Heart right ventricle (tissue), 16 donors: ENCODE measurements around the gene KLHDC7B. TPM values are rescaled to one million over a fixed set of nuclear protein-coding genes. Genes with fewer than 3 reads are reported as not detected.
A peak's percentile ranks its signal among the peaks of the same experiment; 100 is the strongest.
"Not testable (repeated sequence)": the region's sequence is repeated elsewhere in the genome, so short reads cannot be mapped to it uniquely, and the experiment has no call there.

Source experiments
- ATAC-seq, 8 donors: fragments of 200-7000 bp; cut with Tn5 transposase; one replicate each; pipeline ENCODE4 v1.9.1; 2020; ENCODE audit warnings: mild to moderate bottlenecking in 8 of 8, moderate library complexity in 8 of 8, moderate number of reproducible peaks in 1 of 8
- DNase-seq, 2 donors: peaks; one replicate each; pipeline ENCODE4 v3.0.0-alpha.2; 2020
- H3K27ac ChIP-seq, 10 donors: fragments of 200-600 bp; sonication (generic) in 2 of 10; one replicate each; pipeline versions ENCODE4 v1.5.0 to v1.8.0; 2020 to 2022; ENCODE audit warnings: mild to moderate bottlenecking in 3 of 10
- H3K27me3 ChIP-seq, 7 donors: fragments of 200-600 bp; one replicate each; pipeline ENCODE4 v1.8.0; 2021 to 2022; ENCODE audit warnings: mild to moderate bottlenecking in 2 of 7
- H3K36me3 ChIP-seq, 9 donors: fragments of 200-600 bp; sonication (generic) in 1 of 9; one replicate each; pipeline versions ENCODE4 v1.5.0 to v1.8.0; 2020 to 2022; ENCODE audit warnings: mild to moderate bottlenecking in 2 of 9
- H3K4me1 ChIP-seq, 9 donors: fragments of 200-600 bp; sonication (generic) in 1 of 9; one replicate each; pipeline versions ENCODE4 v1.5.0 to v1.8.0; 2020 to 2022; ENCODE audit warnings: mild to moderate bottlenecking in 4 of 9
- H3K4me3 ChIP-seq, 10 donors: fragments of 200-600 bp; sonication (generic) in 2 of 10; one replicate each; pipeline versions ENCODE4 v1.5.0 to v1.8.0; 2020 to 2022; ENCODE audit warnings: mild to moderate bottlenecking in 7 of 10, moderate library complexity in 2 of 10
- H3K9me3 ChIP-seq, 11 donors: fragments of 200-600 bp in 10 of 11; sonication (generic) in 2 of 11; one replicate each; pipeline versions ENCODE4 v1.5.0 to v1.8.0; 2013 to 2022; ENCODE audit warnings: mild to moderate bottlenecking in 2 of 11, control low read depth in 1 of 11, moderate library complexity in 1 of 11
- WGBS, 2 donors: extraction: QIAGEN DNeasy Blood & Tissue Kit; methylation state at CpG; one replicate each; pipeline ENCODE4 v1.1.7; 2013; ENCODE audit warnings: inconsistent platforms in 1 of 2; 5-methylcytosine and 5-hydroxymethylcytosine counted together
- intact Hi-C, 10 donors: fragments of 100-400 bp; cut with DNase I; formaldehyde crosslinking; loops; one replicate each; pipeline versions ENCODE4 v1.11.1 to v1.14.2; 2022
- polyA plus RNA-seq, 2 donors: library from polyadenylated mRNA; stranded (reverse); fragments of 200-250 nt; gene quantifications; one replicate each; pipeline ENCODE4 v1.2.3, GENCODE V29; 2013
- total RNA-seq, 10 donors: library from RNA; stranded (reverse); fragmentation: NEBNext Ultra II Directional in 3 of 10; extraction: Animal tissue kit (Norgen Biotek cat#: 25700) in 3 of 10; gene quantifications; one replicate each; pipeline versions ENCODE4 v1.2.1 to v1.2.4, GENCODE V29; 2021 to 2023
- TF ChIP-seq, protein P1 (sequence below), 9 donors: fragments of 200-600 bp; sonication (generic) in 2 of 9; IDR thresholded peaks; one replicate each; pipeline versions ENCODE4 v1.5.0 to v1.8.0; 2021 to 2022; ENCODE audit warnings: antibody characterized with exemption in 9 of 9, mild to moderate bottlenecking in 5 of 9, moderate library complexity in 1 of 9
- donor health status: Arrhythmogenic right ventricular cardiomyopathy.
- donor health status: ischemic (EF 13 %, LVEDD 7.1; RV severe dilation, severe dysfunction).
- donor health status: healthy with polysubstance abuse.
- donor health status: DM: no; HTN: yes; CAD: no.
- donor health status: DM: no; HTN: no; CAD: no.
- donor health status: ischemic (EF 25% LVEDD 6.9; RV normal size, moderate dysfunction).
- donor health status: ischemic (EF 25% LVEDD 5.7; RV mildly dilated, moderate dysfunction).
- donor health status: healthy.
- donor health status: DM: yes; HTN: yes; CAD: no.
- donor health status: Ischemic cardiomyopathy.
- donor health status: ischemic (EF 35%, LVEDD 5.7; RV mildly dilated, moderate dysfunction).
- donor health status: nonischemic (EF 11% LVEDD 7.7; RV severe dilation, severe dysfunction).
- donor health status: DM: yes; HTN: yes; CAD: no.
- donor health status: PGD.
- donor health status: ischemic (EF 29% LVEDD 5.4; RV normal size, mild dysfunction).
- donor health status: nonischemic (EF 23%, LVEDD 6.1; RV moderate dilation, normal function).

KLHDC7B gene
- total and polyA plus RNA-seq, 12 donors: 0.10 to 1.3 (median 0.13) TPM; not detected in 7

DNA sequence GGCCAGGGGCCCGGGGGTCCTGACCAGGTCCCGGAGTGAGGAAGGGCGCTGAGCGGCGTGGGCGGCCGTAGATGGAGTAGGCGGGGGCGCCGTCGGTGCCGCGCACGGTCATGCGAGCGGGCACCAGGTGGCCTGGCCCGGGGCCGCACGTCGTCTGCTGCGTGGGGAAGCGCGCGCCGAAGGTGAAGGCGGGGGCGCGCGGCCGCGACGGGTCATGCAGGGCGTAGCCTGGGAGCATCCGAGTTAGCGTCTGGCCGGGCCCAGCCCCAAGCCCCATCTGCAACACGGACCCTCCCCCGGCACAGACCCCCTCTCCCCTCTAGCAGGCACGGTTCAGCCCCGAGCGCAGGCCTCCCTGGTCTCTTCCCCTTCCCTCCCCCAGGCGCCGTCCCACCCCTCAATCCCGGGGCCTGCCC, 14.1 kb upstream of the KLHDC7B start:
- ATAC-seq: peak; percentile 5 to 31 (median 23)
- TF ChIP-seq, protein P1, sequence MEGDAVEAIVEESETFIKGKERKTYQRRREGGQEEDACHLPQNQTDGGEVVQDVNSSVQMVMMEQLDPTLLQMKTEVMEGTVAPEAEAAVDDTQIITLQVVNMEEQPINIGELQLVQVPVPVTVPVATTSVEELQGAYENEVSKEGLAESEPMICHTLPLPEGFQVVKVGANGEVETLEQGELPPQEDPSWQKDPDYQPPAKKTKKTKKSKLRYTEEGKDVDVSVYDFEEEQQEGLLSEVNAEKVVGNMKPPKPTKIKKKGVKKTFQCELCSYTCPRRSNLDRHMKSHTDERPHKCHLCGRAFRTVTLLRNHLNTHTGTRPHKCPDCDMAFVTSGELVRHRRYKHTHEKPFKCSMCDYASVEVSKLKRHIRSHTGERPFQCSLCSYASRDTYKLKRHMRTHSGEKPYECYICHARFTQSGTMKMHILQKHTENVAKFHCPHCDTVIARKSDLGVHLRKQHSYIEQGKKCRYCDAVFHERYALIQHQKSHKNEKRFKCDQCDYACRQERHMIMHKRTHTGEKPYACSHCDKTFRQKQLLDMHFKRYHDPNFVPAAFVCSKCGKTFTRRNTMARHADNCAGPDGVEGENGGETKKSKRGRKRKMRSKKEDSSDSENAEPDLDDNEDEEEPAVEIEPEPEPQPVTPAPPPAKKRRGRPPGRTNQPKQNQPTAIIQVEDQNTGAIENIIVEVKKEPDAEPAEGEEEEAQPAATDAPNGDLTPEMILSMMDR (IDR thresholded peaks at IDR 0.05): no peak
- peaks cover 9 to 70% (median 44%) of the 10 kb centered on the region in 9 donors for H3K4me1 ChIP-seq
- peaks cover 0 to 18% (median 0%) of the 10 kb centered on the region in 9 donors for H3K36me3 ChIP-seq
- peak; percentile 52 to 67 for DNase-seq
- H3K4me3 ChIP-seq: peak overlapping the region; percentile 40 to 86 (median 71)
- no peaks in the 10 kb centered on the region for H3K9me3 ChIP-seq
- peak overlapping the region; percentile 84 to 99 (median 95) for H3K27ac ChIP-seq
- H3K27me3 ChIP-seq: peaks cover 3 to 59% (median 25%) of the 10 kb centered on the region in 7 donors
- WGBS, 2 donors: 1 to 2% methylated on average over 24 to 44 of the region's 44 CpGs
- intact Hi-C loops: loop anchor here in 2 of 10 donors (5.0 kb wide), 1 partner anchor 91 kb away; no protein-coding TSS in a partner anchor

DNA sequence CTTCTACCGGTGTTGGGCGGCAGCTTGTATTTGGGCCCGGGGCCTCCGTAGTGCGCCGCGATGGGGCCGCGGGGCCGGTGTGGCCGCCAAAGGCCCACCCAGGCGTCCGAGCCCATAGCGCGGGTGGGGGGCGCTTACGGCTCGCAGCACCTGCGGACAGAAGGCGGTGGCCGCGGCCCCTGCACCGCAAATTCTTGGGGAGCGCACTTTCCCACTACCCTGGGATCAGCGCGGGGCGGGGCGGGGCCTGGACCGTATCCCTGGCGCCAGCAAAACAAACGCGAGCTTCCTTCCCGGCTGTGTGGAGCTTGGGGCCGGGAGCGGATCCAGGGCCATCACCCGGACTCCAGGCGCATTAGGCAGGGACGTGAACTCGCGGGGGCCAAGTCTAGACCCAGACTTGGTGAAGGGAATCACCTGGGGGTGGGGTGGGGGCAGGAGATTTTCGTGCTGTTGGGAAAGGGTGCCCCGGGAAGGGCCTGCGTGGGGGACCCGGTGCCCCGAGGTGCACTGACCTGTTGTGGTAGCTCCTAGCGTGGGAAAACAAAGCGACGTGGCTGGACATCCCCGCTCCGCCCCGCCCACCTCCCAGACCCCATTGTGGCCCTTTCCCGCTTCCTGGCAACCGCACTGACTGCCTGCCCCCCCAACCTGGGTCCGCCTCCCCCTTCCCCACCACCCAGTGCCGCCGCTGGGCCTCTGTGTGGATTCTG, 13.6 kb upstream of the KLHDC7B start:
- Histone ChIP-seq H3K27ac (peak overlapping the region; percentile 84 to 99 (median 95)), H3K9me3 (no peaks in the 10 kb centered on the region), H3K4me1 (peaks cover 9 to 70% (median 39%) of the 10 kb centered on the region in 9 donors), H3K4me3 (peak overlapping the region; percentile 40 to 86 (median 71)), H3K27me3 (peaks cover 3 to 63% (median 25%) of the 10 kb centered on the region in 7 donors), H3K36me3 (peaks cover 0 to 18% (median 0%) of the 10 kb centered on the region in 9 donors)
- peak; percentile 87 to 90 for DNase-seq
- WGBS, 2 donors: 3% methylated on average over 44 to 56 of the region's 56 CpGs
- TF ChIP-seq, protein P1 (IDR thresholded peaks at IDR 0.05): no peak
- intact Hi-C loops: loop anchor here in 2 of 10 donors (5.0 kb wide), 1 partner anchor 90 kb away; no protein-coding TSS in a partner anchor
- peak; percentile 55 to 75 (median 68) for ATAC-seq

DNA sequence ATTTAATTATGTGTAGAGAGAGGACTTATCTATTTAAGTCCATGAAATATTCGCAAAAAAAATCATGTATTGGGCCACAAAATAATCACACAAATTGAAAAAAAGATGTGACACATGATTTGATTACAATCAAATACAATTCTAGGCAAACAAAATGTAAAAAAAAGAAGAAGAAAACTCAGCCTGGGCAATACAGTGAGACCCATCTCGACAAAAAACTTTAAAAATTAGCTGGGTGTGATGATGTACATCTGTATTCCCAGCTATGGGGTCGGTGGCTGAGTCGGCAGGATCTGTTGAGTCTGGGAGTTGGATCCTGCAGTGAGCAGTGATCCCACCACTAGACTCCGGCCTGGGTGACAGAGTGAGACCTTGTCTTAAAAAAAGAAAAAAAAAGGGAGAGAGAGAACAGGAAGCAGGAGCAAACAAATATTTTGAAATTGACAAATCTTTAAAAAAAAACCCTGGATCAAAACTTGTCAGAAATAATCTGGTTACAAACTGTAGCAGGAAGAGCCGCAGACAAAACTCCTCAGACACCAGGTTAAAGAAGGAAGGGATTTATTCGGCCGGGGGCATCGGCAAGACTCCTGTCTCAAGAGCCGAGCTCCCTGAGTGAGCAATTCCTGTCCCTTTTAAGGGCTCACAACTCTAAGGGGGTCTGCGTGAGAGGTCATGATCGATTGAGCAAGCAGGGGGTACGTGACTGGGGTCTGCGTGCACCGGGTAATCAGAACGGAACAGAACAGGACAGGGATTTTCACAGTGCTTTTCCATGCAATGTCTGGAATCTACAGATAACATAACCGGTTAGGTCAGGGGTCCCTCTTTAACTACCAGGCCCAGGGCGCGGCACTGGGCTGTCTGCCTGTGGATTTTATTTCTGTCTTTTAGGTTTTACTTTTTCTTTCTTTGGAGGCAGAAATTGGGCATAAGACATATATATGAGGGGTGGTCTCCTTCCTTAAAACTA, 12.6 kb upstream of the KLHDC7B start:
- no peak for DNase-seq
- TF ChIP-seq, protein P1 (IDR thresholded peaks at IDR 0.05): no peak
- H3K27ac ChIP-seq: peak overlapping the region; percentile 84 to 99 (median 95)
- intact Hi-C loops: loop anchor here in 2 of 10 donors (5.0 kb wide), 1 partner anchor 89 kb away; no protein-coding TSS in a partner anchor
- H3K27me3 ChIP-seq: peaks cover 3 to 63% (median 25%) of the 10 kb centered on the region in 7 donors
- H3K36me3 ChIP-seq: peaks cover 0 to 9% (median 0%) of the 10 kb centered on the region in 9 donors
- H3K4me3 ChIP-seq: peak overlapping the region in 8 of 10 donors; percentile 57 to 86 (median 73)
- WGBS, 2 donors: 70% methylated on average over 19 of the region's 19 CpGs
- no peaks in the 10 kb centered on the region for H3K9me3 ChIP-seq
- no peak for ATAC-seq
- peaks cover 9 to 70% (median 36%) of the 10 kb centered on the region in 9 donors for H3K4me1 ChIP-seq

DNA sequence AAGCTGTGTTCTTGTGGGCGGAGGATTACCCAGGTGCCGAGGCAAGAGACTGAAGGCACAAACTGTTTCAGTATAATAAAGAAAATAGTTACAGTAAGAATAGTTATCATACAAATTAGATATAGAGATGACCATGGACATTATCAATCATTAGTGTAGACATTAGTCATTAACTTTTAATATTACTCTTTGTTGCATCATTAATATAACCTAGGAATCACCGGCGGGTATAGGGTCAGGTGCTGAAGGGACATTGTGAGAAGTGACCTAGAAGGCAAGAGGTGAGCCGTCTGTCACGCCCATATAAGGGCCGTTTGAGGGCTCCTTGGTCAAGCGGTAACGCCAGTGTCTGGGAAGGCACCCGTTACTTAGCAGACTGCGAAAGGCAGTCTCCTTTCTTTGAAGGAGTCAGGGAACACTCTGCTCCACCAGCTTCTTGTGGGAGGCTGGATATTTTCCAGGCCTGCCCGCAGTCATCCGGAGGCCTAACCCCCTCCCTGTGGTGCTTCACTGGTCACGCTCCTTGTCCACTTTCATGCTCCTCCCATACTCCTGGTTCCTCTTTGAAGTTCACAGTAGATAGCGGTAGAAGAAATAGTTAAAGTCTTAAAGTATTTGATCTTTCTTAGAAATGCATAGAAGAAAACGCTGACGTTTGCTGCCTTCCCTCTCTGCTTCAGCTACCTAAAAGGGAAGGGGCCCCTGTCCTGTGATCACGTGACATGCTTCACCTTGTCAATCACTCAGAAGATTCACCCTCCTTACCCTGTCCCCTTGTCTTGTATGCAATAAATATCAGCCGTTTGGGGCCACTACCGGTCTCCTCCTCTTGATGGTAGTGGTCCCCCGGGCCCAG, 11.6 kb upstream of the KLHDC7B start:
- not testable (repeated sequence) for H3K4me3 ChIP-seq, H3K9me3 ChIP-seq, ATAC-seq, H3K36me3 ChIP-seq, DNase-seq
- intact Hi-C loops: loop anchor here in 2 of 10 donors (5.0 kb wide), 1 partner anchor 88 kb away; no protein-coding TSS in a partner anchor
- Histone ChIP-seq H3K27ac (peak overlapping the region in 4 of 10 donors; percentile 2 to 99 (median 71)), H3K27me3 (peaks cover 3 to 63% (median 24%) of the 10 kb centered on the region in 7 donors), H3K4me1 (peaks cover 9 to 70% (median 39%) of the 10 kb centered on the region in 9 donors)
- 47 to 52% methylated on average over 21 of the region's 21 CpGs for WGBS, 2 donors
